Stimulated activated CD4-positive, alpha-beta T cell treated with anti-CD3 and anti-CD28 coated beads, Interleukin-1b, Interleukin-23, amount 100 ng/mL, for 4 hours (primary cell): ENCODE measurements around the gene COX7A2L.
"Not testable (repeated sequence)": the region's sequence is repeated elsewhere in the genome, so short reads cannot be mapped to it uniquely, and the experiment has no call there.

Experiments used
- DNase-seq, 2 donors: peaks; one replicate each; pipeline ENCODE4 v3.0.0-alpha.2; 2020; ENCODE audit warnings: low read depth in 2 of 2

The COX7A2L gene

GRCh38 chr2:42367835-42368234 is 6.8 kb upstream of the COX7A2L start:
- DNase-seq, result no peak

GRCh38 chr2:42366411-42366810 is 5.4 kb upstream of the COX7A2L start:
- no peak for DNase-seq

- DNase-seq, result no peak
Measured at GRCh38 chr2:42364658-42365057, 3.6 kb upstream of the COX7A2L start.

GRCh38 chr2:42363413-42363812 is 2.4 kb upstream of the COX7A2L start:
- no peak for DNase-seq

GRCh38 chr2:42361728-42362283 is 789 bp upstream of the COX7A2L start:
- DNase-seq, result no peak

GRCh38 chr2:42360493-42360889 is 526 bp downstream of the COX7A2L start:
- no peak for DNase-seq

- no peak for DNase-seq
Measured at GRCh38 chr2:42359965-42360483, 993 bp downstream of the COX7A2L start.

- DNase-seq, result no peak
Measured at GRCh38 chr2:42359304-42359964, 1.6 kb downstream of the COX7A2L start.

- no peak for DNase-seq
Measured at GRCh38 chr2:42353792-42354429, 7.1 kb downstream of the COX7A2L start.

- DNase-seq, result no peak
Measured at GRCh38 chr2:42351864-42352263, 9.2 kb downstream of the COX7A2L start.

GRCh38 chr2:42350434-42351063 is 10.5 kb downstream of the COX7A2L start:
- DNase-seq, result no peak

GRCh38 chr2:42348113-42348805 is 12.8 kb downstream of the COX7A2L start:
- no peak for DNase-seq

- DNase-seq, result not testable (repeated sequence)
Measured at GRCh38 chr2:42347518-42347917, 13.5 kb downstream of the COX7A2L start.

- DNase-seq, result not testable (repeated sequence)
Measured at GRCh38 chr2:42346856-42347255, 14.2 kb downstream of the COX7A2L start.

GRCh38 chr2:42345986-42346385 is 15.0 kb downstream of the COX7A2L start:
- DNase-seq, result no peak

GRCh38 chr2:42342795-42343241 is 18.2 kb downstream of the COX7A2L start:
- no peak for DNase-seq

GRCh38 chr2:42342061-42342794 is 18.8 kb downstream of the COX7A2L start:
- no peak for DNase-seq

GRCh38 chr2:42340938-42341636 is 19.9 kb downstream of the COX7A2L start:
- DNase-seq, result no peak

- no peak for DNase-seq
Measured at GRCh38 chr2:42340045-42340937, 20.7 kb downstream of the COX7A2L start.
